Right lobe of liver (tissue), 6 donors: ENCODE data around the gene GGT1. TPM values are rescaled to one million over a fixed set of nuclear protein-coding genes. Genes with fewer than 3 reads are reported as not detected.
"Not testable (repeated sequence)": the region's sequence is repeated elsewhere in the genome, so short reads cannot be mapped to it uniquely, and the experiment has no call there.

Experiments used
- ATAC-seq, 4 donors: fragments of 200-7000 bp; cut with Tn5 transposase; one replicate each; pipeline ENCODE4 v1.9.1; 2020; ENCODE audit warnings: mild to moderate bottlenecking in 4 of 4, moderate library complexity in 4 of 4
- DNase-seq, 3 donors: peaks; one replicate each; pipeline ENCODE4 v3.0.0-alpha.2; 2020
- H3K27ac ChIP-seq, 3 donors: fragments of 200-600 bp; one replicate each; pipeline ENCODE4 v1.8.0; 2022
- H3K27me3 ChIP-seq, 2 donors: fragments of 200-600 bp; one replicate each; pipeline ENCODE4 v1.8.0; 2022
- H3K36me3 ChIP-seq, 4 donors: fragments of 200-600 bp; sonication (generic) in 1 of 4; one replicate each; pipeline versions ENCODE4 v1.5.1 to v1.8.0; 2017 to 2022; ENCODE audit warnings: control low read depth in 1 of 4
- H3K4me1 ChIP-seq, 4 donors: fragments of 200-600 bp; sonication (generic) in 1 of 4; one replicate each; pipeline versions ENCODE4 v1.5.1 to v1.8.0; 2017 to 2022; ENCODE audit warnings: control low read depth in 1 of 4
- H3K4me3 ChIP-seq, 3 donors: fragments of 200-600 bp; one replicate each; pipeline ENCODE4 v1.8.0; 2022
- H3K9me3 ChIP-seq, 4 donors: fragments of 200-600 bp; sonication (generic) in 1 of 4; one replicate each; pipeline versions ENCODE4 v1.5.1 to v1.8.0; 2017 to 2022; ENCODE audit warnings: control low read depth in 1 of 4
- POLR2A ChIP-seq: fragments of 450-650 bp; IDR thresholded peaks from one replicate; pipeline ENCODE4 v1.6.1; 2017; ENCODE audit warnings: antibody characterized with exemption, mild to moderate bottlenecking
- WGBS: methylation state at CpG from one replicate; pipeline ENCODE4 v1.1.6; 2018; ENCODE audit warnings: low coverage, low lambda C conversion rate; ENCODE audit not compliant: insufficient coverage; ENCODE audit errors: missing lambda C conversion rate; 5-methylcytosine and 5-hydroxymethylcytosine counted together
- intact Hi-C, 2 donors: fragments of 100-400 bp; cut with DNase I; formaldehyde crosslinking; loops; one replicate each; pipeline versions ENCODE4 v1.11.2 to v1.14.1; 2022
- total RNA-seq, 6 experiments: library from RNA; depleted of rRNA in 2 of 6; stranded (reverse); fragments of >200 nt in 2 of 6; fragmentation: NEBNext Ultra II Directional in 3 of 6; extraction: Animal tissue kit (Norgen Biotek cat#: 25700) in 3 of 6; gene quantifications; one replicate each; pipeline versions ENCODE4 v1.1.0 to v1.2.4, GENCODE V29; 2016 to 2023
- TF ChIP-seq, protein P1 (sequence below), 4 donors: fragments of 200-600 bp in 3 of 4; fragments of 450-650 bp in 1 of 4; IDR thresholded peaks; one replicate each; pipeline versions ENCODE4 v1.5.1 to v1.8.0; 2016 to 2022; ENCODE audit warnings: antibody characterized with exemption in 4 of 4, mild to moderate bottlenecking in 2 of 4
- donor health status: DM: no; HTN: yes; CAD: no.
- donor health status: DM: no; HTN: no; CAD: no.
- donor health status: DM: no; HTN: no; CAD: no.
- donor health status: DM: no; HTN: yes; CAD: no.
- donor health status: DM: no; HTN: yes; CAD: no.

Gene GGT1
- total RNA-seq, 6 experiments from 2014 or later: 97.6 to 154 (median 140) TPM

DNA sequence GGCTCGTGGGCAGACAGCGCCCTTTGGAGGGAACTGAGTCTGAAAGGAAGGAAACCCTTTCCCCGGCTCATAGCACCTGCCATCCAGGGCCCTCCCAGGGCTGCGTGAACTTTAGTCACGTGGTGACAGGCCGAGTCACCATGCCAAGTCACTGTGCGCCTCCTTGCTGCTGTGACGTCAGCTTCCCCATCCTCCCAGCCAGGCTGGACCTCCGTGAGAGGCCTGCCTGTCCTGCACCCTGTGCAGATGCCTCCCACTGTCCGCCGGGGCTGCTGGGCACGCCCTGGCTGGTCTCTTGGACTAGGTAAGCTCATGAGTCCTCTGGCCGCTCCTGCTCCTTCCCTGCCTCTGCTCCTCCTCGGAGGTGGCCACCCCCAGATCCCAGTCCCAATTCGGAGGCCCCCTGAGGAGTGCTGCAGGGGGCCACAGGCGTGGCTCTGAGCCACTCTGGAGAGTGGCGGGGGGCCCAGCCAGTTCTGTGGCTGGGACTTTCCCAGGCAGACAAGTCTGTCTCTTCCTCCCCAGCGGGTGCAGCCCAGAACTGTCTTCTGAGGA lies 4.5 kb downstream of the GGT1 start:
- not testable (repeated sequence) for H3K9me3 ChIP-seq, H3K27me3 ChIP-seq, H3K36me3 ChIP-seq
- intact Hi-C loops: loop anchor here in 1 of 2 donors (10.0 kb wide), 1 partner anchor 53 kb away; the partner anchor contains the start of genes GUCD1 and SNRPD3
- TF ChIP-seq POLR2A: peak; percentile 33
- H3K27ac ChIP-seq: peak overlapping the region in 1 of 3 donors; percentile 34
- ATAC-seq (peak; percentile 44 to 71 (median 62)), DNase-seq (peak; percentile 73 to 87 (median 74))
- H3K4me3 ChIP-seq: peak overlapping the region in 1 of 3 donors; percentile 3
- peaks cover 0 to 13% (median 0%) of the 10 kb centered on the region in 4 donors for H3K4me1 ChIP-seq
- WGBS: 48% methylated on average over 3 of the region's 18 CpGs

DNA sequence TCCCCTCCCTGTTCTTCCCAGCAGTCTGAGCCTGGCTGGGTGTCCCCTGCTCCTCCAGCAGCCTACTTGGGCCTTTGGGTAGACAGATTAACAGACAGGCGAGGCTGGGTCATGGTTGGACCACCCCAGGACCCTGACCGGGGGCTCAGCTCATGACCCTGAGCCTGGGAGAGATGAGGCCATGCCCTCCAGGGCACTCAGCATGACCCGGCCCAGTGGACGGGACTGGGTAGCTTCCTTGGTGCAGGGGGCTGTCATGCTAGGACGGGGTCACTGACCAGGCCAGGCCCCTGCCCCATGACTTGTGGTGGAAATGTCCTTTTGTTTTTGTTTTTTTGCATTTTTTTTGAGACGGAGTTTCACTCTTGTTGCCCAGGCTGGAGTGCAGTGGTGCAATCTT lies 5.3 kb downstream of the GGT1 start:
- H3K4me3 ChIP-seq, H3K27ac ChIP-seq, H3K36me3 ChIP-seq, DNase-seq, H3K27me3 ChIP-seq, H3K9me3 ChIP-seq, H3K4me1 ChIP-seq: not testable (repeated sequence)
- peak in 1 of 4 donors; percentile 9 for ATAC-seq
- intact Hi-C loops: loop anchor here in 1 of 2 donors (10.0 kb wide), 1 partner anchor 54 kb away; the partner anchor contains the start of genes GUCD1 and SNRPD3
- 8% methylated on average over 1 of the region's 6 CpGs for WGBS

DNA sequence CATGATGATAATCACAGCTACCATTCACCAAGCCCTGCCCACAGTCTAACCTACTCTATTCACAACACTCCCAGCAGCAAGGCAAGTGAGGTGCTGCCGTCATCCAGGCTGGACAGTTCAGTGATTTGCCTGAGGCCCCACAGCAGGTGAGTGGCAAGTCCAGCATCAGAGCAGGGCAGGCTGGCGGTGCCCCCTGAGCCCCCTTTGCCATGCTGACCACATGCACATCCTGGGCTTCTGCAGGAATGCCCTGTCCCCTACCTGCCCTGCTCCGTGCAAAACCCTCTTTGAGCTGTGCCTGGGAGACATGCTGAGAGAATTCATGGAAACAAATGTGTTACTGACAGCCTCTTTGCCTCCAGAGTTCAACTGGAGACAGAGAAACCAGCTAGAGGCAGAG lies 6.9 kb downstream of the GGT1 start:
- not testable (repeated sequence) for H3K36me3 ChIP-seq, H3K27me3 ChIP-seq, DNase-seq, H3K27ac ChIP-seq, ATAC-seq, H3K9me3 ChIP-seq, H3K4me1 ChIP-seq, H3K4me3 ChIP-seq
- WGBS: 90% methylated on average over 2 of the region's 3 CpGs
- intact Hi-C loops: loop anchor here in 1 of 2 donors (10.0 kb wide), 1 partner anchor 55 kb away; the partner anchor contains the start of genes GUCD1 and SNRPD3

DNA sequence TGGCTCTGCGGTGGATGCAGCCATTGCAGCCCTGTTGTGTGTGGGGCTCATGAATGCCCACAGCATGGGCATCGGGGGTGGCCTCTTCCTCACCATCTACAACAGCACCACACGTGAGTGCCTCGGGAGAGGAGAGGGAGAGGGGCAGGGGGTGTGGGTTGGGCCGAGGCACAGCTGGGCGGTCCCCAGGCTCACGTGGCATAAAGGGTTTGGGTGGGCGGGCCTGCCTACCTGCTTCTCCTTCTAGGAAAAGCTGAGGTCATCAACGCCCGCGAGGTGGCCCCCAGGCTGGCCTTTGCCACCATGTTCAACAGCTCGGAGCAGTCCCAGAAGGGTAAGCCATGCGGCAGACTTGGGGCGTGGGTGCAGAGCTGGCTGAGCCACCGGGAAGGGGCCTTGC lies 11.8 kb downstream of the GGT1 start:
- ATAC-seq, DNase-seq, intact Hi-C loops, H3K4me1 ChIP-seq, H3K27ac ChIP-seq, H3K9me3 ChIP-seq, H3K4me3 ChIP-seq, H3K27me3 ChIP-seq, H3K36me3 ChIP-seq: not testable (repeated sequence)
- no CpG with 5 or more reads among the region's 15 CpGs for WGBS

DNA sequence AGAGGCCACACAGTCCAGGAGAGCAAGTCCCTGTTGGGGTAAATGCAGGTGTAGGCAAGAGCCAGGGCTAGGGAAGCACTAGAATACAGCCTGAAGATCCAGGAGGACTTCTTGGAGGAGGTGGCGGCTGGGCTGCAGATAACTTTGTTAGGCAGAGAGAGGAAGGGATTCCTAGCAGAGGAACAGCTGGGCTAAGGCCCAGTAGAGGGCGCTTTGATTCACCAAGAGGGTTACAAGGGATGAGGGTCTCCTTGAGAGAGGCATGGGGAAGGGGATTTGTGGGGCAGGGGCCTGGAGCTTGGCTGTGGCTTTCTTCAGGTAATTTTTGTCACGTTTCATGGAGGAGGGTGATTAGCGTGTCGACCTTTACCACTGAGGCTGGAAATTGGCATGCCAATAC lies 18.3 kb downstream of the GGT1 start:
- intact Hi-C loops, H3K4me1 ChIP-seq, H3K27ac ChIP-seq, DNase-seq, H3K9me3 ChIP-seq, H3K27me3 ChIP-seq, ATAC-seq, H3K4me3 ChIP-seq: not testable (repeated sequence)
- TF ChIP-seq, protein P1, sequence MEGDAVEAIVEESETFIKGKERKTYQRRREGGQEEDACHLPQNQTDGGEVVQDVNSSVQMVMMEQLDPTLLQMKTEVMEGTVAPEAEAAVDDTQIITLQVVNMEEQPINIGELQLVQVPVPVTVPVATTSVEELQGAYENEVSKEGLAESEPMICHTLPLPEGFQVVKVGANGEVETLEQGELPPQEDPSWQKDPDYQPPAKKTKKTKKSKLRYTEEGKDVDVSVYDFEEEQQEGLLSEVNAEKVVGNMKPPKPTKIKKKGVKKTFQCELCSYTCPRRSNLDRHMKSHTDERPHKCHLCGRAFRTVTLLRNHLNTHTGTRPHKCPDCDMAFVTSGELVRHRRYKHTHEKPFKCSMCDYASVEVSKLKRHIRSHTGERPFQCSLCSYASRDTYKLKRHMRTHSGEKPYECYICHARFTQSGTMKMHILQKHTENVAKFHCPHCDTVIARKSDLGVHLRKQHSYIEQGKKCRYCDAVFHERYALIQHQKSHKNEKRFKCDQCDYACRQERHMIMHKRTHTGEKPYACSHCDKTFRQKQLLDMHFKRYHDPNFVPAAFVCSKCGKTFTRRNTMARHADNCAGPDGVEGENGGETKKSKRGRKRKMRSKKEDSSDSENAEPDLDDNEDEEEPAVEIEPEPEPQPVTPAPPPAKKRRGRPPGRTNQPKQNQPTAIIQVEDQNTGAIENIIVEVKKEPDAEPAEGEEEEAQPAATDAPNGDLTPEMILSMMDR (IDR thresholded peaks at IDR 0.05): peak in 1 of 4 donors; percentile 4
- peaks cover 0 to 12% (median 0%) of the 10 kb centered on the region in 4 donors for H3K36me3 ChIP-seq
- no CpG with 5 or more reads among the region's 5 CpGs for WGBS

DNA sequence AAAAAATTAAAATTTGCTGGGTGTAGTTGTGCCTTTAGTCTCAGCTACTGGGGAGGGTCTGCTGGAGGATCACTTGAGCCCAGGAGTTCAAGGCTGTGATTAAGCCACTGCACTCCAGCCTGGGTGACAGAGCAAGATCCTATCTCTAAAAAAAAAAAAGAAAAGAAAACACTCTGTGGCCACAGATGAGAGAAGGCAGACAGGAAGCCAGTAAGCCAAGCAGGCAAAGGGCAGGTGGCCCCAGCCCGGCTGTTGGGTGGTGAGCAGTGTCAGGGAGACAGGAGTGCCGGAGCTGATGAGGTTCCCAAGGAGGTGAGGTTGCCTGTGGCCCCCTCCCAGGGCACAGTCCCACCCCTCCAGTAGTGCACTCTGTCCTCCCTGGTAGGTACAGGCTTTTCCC lies 19.6 kb downstream of the GGT1 start:
- DNase-seq, intact Hi-C loops, H3K36me3 ChIP-seq, H3K4me3 ChIP-seq, ATAC-seq, H3K4me1 ChIP-seq, H3K27ac ChIP-seq, H3K27me3 ChIP-seq, H3K9me3 ChIP-seq: not testable (repeated sequence)
- whole genome bisulfite sequencing: 59% methylated on average over 2 of the region's 2 CpGs

DNA sequence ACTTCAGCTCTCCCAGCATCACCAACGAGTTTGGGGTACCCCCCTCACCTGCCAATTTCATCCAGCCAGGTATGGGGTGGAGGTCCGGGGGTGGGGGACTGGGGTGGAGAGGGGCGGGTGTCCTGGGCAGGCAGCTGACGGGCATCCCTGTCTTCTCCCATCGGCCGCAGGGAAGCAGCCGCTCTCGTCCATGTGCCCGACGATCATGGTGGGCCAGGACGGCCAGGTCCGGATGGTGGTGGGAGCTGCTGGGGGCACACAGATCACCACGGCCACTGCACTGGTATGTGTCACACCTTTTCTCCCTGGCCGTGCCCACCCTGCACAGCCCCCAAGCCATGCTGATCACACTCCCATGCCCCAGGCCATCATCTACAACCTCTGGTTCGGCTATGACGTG lies 24.9 kb downstream of the GGT1 start:
- ATAC-seq, H3K4me3 ChIP-seq, H3K36me3 ChIP-seq, H3K27me3 ChIP-seq, DNase-seq, H3K9me3 ChIP-seq, H3K27ac ChIP-seq, intact Hi-C loops, H3K4me1 ChIP-seq: not testable (repeated sequence)
- WGBS: 60% methylated on average over 1 of the region's 16 CpGs
